PC-3 (cell line): ENCODE measurements around the gene MAP1LC3A. TPM values are rescaled to one million over a fixed set of nuclear protein-coding genes. Genes with fewer than 3 reads are reported as not detected.
A peak's percentile ranks its signal among the peaks of the same experiment; 100 is the strongest.

Experiments
- ATAC-seq: fragments of 200-7000 bp; cut with Tn5 transposase; 2 replicates; pipeline ENCODE4 v1.9.1; 2020; ENCODE audit warnings: mild to moderate bottlenecking, moderate library complexity
- BruUV-seq: library from RNA; stranded (reverse); fragments of 400-500 nt; replicated peaks from 2 replicates; lab custom pipeline; 2021; lab: Mats Ljungman, UMichigan
- CTCF ChIA-PET: fragments of 300-600 bp; sonication (Branson Sonifier 250); formaldehyde crosslinking; loops from one replicate; lab custom pipeline; 2022; ENCODE audit warnings: antibody characterized with exemption; lab: Charles Lee
- POLR2A ChIA-PET: fragments of 300-600 bp; sonication (Branson Sonifier 250); formaldehyde crosslinking; loops from one replicate; lab custom pipeline; 2022; ENCODE audit warnings: antibody characterized with exemption; ENCODE audit not compliant: unreplicated experiment; lab: Charles Lee
- DNase-seq: peaks from one replicate; pipeline ENCODE4 v3.0.0-alpha.2; 2015
- H2AFZ ChIP-seq: fragments of 300-600 bp; sonication (generic); 2 replicates; pipeline ENCODE4 v1.6.0; 2016; ENCODE audit warnings: antibody characterized with exemption, low read length
- H3F3A ChIP-seq: fragments of 300-600 bp; sonication (generic); one replicate; pipeline ENCODE4 v1.6.0; 2017; ENCODE audit warnings: antibody characterized with exemption, low read length, control low read depth, mild to moderate bottlenecking; ENCODE audit not compliant: unreplicated experiment
- H3K27ac ChIP-seq: fragments of 300-600 bp; sonication (generic); 2 replicates; pipeline ENCODE4 v1.5.1; 2016; ENCODE audit warnings: mild to moderate bottlenecking, low read length
- H3K27me3 ChIP-seq: fragments of 300-600 bp; sonication (generic); 2 replicates; pipeline ENCODE4 v1.6.1; 2016; ENCODE audit warnings: low read length, mixed read lengths
- H3K36me3 ChIP-seq: fragments of 300-600 bp; sonication (generic); 2 replicates; pipeline ENCODE4 v1.6.1; 2016; ENCODE audit warnings: low read depth, mixed run types, low read length, mixed read lengths
- H3K4me1 ChIP-seq: fragments of 300-600 bp; sonication (generic); 2 replicates; pipeline ENCODE4 v1.5.1; 2016; ENCODE audit warnings: low read length; ENCODE audit not compliant: insufficient read depth
- H3K4me2 ChIP-seq: fragments of 300-600 bp; sonication (generic); 2 replicates; pipeline ENCODE4 v1.6.0; 2016; ENCODE audit warnings: low read length
- H3K4me3 ChIP-seq: fragments of 300-600 bp; sonication (generic); 2 replicates; pipeline ENCODE4 v1.5.1; 2016; ENCODE audit warnings: mild to moderate bottlenecking, low read length, mixed read lengths
- H3K79me2 ChIP-seq: fragments of 300-600 bp; sonication (generic); 2 replicates; pipeline ENCODE4 v1.6.1; 2017; ENCODE audit warnings: low read length, mixed read lengths
- H3K9ac ChIP-seq: fragments of 300-600 bp; sonication (generic); 2 replicates; pipeline ENCODE4 v1.6.0; 2016; ENCODE audit warnings: mild to moderate bottlenecking, low read length
- H3K9me2 ChIP-seq: fragments of 300-600 bp; sonication (generic); replicated peaks from 2 replicates; pipeline ENCODE4 v1.6.1; 2016; ENCODE audit warnings: mixed run types, low read length, mixed read lengths
- H3K9me3 ChIP-seq: fragments of 300-600 bp; sonication (generic); 2 replicates; pipeline ENCODE4 v1.6.1; 2016; ENCODE audit warnings: low read length, mixed read lengths
- H4K20me1 ChIP-seq: fragments of 300-600 bp; sonication (generic); 2 replicates; pipeline ENCODE4 v1.6.1; 2016; ENCODE audit warnings: low read length, mixed read lengths
- CTCF ChIP-seq: fragments of 300-600 bp; sonication (generic); conservative IDR thresholded peaks from 2 replicates; pipeline ENCODE4 v1.5.1; 2017; ENCODE audit warnings: antibody characterized with exemption, low read depth, mild to moderate bottlenecking, low read length
- EZH2 ChIP-seq: fragments of 300-600 bp; sonication (generic); IDR thresholded peaks from one replicate; pipeline ENCODE4 v1.6.1; 2017; ENCODE audit warnings: antibody characterized with exemption, mild to moderate bottlenecking, low read length; ENCODE audit not compliant: unreplicated experiment
- EZH2phosphoT487 ChIP-seq: fragments of 300-600 bp; sonication (generic); IDR thresholded peaks from 2 replicates; pipeline ENCODE4 v1.6.1; 2018; ENCODE audit warnings: mild to moderate bottlenecking, antibody characterized with exemption, low read length, borderline replicate concordance
- intact Hi-C: fragments of 100-400 bp; cut with micrococcal nuclease; formaldehyde crosslinking; loops from 2 replicates; pipeline ENCODE4 v1.9.0; 2023
- total RNA-seq: library from RNA; depleted of rRNA; stranded (reverse); fragments of >200 nt; gene quantifications from 2 replicates; pipeline ENCODE4 v1.2.3, GENCODE V29; 2014

The MAP1LC3A gene
- total RNA-seq, 1 experiment from 2014 or later, result 0.22 TPM

DNA sequence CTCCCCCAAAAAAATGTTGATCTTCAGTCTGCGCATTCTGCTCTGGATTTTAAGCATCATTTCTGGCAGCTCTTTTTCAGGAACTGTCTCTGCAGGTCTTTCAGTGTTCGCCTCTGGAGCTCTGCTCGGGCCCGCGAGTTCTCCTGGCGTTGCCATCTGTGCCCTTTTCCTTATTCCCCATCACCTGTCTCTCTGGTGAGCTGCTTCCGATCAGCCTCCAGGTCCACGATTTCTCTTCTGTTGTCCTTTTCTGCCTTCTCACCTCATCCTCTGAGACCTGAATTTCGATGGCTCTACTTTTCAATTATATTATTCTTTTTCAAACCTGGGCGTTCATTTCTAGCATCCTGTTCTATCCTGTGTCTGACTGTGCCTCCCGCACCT lies 590 bp upstream of the MAP1LC3A start:
- Histone ChIP-seq H2AFZ (peak overlapping the region; percentile 100), H3K27ac (no peak overlapping the region)
- POLR2A ChIA-PET, result no interaction called here

DNA sequence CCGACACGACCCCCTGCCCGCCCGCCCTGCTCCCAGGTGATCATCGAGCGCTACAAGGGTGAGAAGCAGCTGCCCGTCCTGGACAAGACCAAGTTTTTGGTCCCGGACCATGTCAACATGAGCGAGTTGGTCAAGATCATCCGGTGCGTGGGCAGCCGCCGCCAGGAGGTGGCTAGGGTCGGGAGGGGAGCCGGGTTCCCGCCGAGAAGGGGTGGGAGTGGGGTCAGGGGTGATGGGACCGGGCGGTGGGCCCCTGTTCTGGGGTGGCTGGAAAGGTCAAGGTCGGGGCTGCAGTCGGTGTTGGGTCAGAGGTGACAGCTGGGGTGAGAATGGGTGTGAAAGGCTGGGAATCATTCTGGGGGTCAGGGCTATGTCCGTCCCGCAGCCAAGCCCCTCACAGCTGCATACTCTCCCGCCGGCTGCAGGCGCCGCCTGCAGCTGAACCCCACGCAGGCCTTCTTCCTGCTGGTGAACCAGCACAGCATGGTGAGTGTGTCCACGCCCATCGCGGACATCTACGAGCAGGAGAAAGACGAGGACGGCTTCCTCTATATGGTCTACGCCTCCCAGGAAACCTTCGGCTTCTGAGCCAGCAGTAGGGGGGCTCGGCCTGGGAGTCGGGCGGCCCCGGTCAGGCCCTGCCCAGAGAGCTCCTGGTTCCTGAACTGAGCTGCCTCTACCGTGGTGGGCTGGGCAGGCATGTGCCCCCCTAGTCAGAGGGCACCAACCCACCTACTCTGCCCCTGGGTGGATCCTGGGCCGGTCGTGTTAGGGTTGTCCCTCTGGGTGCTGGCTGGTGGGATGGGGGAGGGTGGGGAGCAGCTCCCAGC lies 1.0 kb downstream of the MAP1LC3A start:
- Histone ChIP-seq H3K79me2 (no peaks in the 10 kb centered on the region), H3K9me2 (no peaks in the 10 kb centered on the region), H3K9ac (no peak overlapping the region), H3K36me3 (no peaks in the 10 kb centered on the region), H2AFZ (no peak overlapping the region), H3K9me3 (no peaks in the 10 kb centered on the region), H3F3A (no peaks in the 10 kb centered on the region), H3K4me1 (peaks cover 4% of the 10 kb centered on the region; the same call in 1 of the 2 replicates), H3K27ac (no peak overlapping the region), H4K20me1 (no peaks in the 10 kb centered on the region), H3K4me3 (no peak overlapping the region), H3K4me2 (no peak overlapping the region), H3K27me3 (no peaks in the 10 kb centered on the region)
- TF ChIP-seq EZH2phosphoT487 (no peak), EZH2 (no peak), CTCF (no peak)
- CTCF ChIA-PET, result no interaction called here
- intact Hi-C loops, result no loop called here
- no peak for ATAC-seq
- BruUV-seq, result TSS peak; percentile 44
- POLR2A ChIA-PET, result no interaction called here
- DNase-seq, result no peak

More for the DNA sequence above, 590 bp upstream of the MAP1LC3A start:
- no peaks in the 10 kb centered on the region for H3K9me2 ChIP-seq
- H3K9me3 ChIP-seq, result no peaks in the 10 kb centered on the region
- BruUV-seq, result TSS peak; percentile 49
- ATAC-seq (no peak), DNase-seq (no peak)
- peak overlapping the region; percentile 92 for H3K4me2 ChIP-seq
- no peak for TF ChIP-seq EZH2
- TF ChIP-seq EZH2phosphoT487, result no peak
- TF ChIP-seq CTCF, result no peak
- peaks cover 14% of the 10 kb centered on the region; the same call in 1 of the 2 replicates for H3K4me1 ChIP-seq
- H3K4me3 ChIP-seq, result peak overlapping the region; percentile 71
- H3K27me3 ChIP-seq, result no peaks in the 10 kb centered on the region
- CTCF ChIA-PET, result no interaction called here
- no peaks in the 10 kb centered on the region for H3K36me3 ChIP-seq
- H3K79me2 ChIP-seq, result no peaks in the 10 kb centered on the region
- H4K20me1 ChIP-seq, result no peaks in the 10 kb centered on the region
- peak overlapping the region; percentile 67 for H3K9ac ChIP-seq
- intact Hi-C loops, result no loop called here
- H3F3A ChIP-seq, result no peaks in the 10 kb centered on the region

GRCh38 chr20:34560141-34560523 lies 1.6 kb downstream of the MAP1LC3A start:
- Histone ChIP-seq H3K9me2 (no peaks in the 10 kb centered on the region), H3K9ac (no peak overlapping the region), H3K79me2 (no peaks in the 10 kb centered on the region), H3K4me3 (no peak overlapping the region), H3K27ac (no peak overlapping the region), H2AFZ (no peak overlapping the region), H3K4me1 (peaks cover 4% of the 10 kb centered on the region; the same call in 1 of the 2 replicates), H3K4me2 (no peak overlapping the region), H4K20me1 (no peaks in the 10 kb centered on the region), H3K36me3 (no peaks in the 10 kb centered on the region), H3F3A (no peaks in the 10 kb centered on the region), H3K9me3 (no peaks in the 10 kb centered on the region), H3K27me3 (no peaks in the 10 kb centered on the region)
- DNase-seq (no peak), ATAC-seq (no peak)
- intact Hi-C loops, result no loop called here
- TF ChIP-seq EZH2 (no peak), EZH2phosphoT487 (no peak), CTCF (no peak)
- CTCF ChIA-PET, result no interaction called here
- POLR2A ChIA-PET, result no interaction called here
- no TSS peak for BruUV-seq
